Gastrocnemius medialis (tissue), 4 donors: ENCODE measurements around the gene RRBP1.

ENCODE experiments used
- POLR2A ChIP-seq, 2 donors: fragments of 450-650 bp; IDR thresholded peaks; one replicate each; pipeline ENCODE4 v1.6.1; 2017; ENCODE audit warnings: antibody characterized with exemption in 2 of 2, mild to moderate bottlenecking in 2 of 2, moderate library complexity in 2 of 2
- TF ChIP-seq, protein P1 (sequence below), 5 experiments: fragments of 450-650 bp in 3 of 5; fragments of 200-600 bp in 2 of 5; sonication (generic) in 2 of 5; IDR thresholded peaks in 4 of 5; conservative IDR thresholded peaks in 1 of 5; 1 replicate in 4 of 5; 2 replicates in 1 of 5; pipeline ENCODE4 v1.5.1; 2016 to 2019; ENCODE audit warnings: antibody characterized with exemption in 5 of 5, mild to moderate bottlenecking in 3 of 5, moderate library complexity in 3 of 5

DNA sequence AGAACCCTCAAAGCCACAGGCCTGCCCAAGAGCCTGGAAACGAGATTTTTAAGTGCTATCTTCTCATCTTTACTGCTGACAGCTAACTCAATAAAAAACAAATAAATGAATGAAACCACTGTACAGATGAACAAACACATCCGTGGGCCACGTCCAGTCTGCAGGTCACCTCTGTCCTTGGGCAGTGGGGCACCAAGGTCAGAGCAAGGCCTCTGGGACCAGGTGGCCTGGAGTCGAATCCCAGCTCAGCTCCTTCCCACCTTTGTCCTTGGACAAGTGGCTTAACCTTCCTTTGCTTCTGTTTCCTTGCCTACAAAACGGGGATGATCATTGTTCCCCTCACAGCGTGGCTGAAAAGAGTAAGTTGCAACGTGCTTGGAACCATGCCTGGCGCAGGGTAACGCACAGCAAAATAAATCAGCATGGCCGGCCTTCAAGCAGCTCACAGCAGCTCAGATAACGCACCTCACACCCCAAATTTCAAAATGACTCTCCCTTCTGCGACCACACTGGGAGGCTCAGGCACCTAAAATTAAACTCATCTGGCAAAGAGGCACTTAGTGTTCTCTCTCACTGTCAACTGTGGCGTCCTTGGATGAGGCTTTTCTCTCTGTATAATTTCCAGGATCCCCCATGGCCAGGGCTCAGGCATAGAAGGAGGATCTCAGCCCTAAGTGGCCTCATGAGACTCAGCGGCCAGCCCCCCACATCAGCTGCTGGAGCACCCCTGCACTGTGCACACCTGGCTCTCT lies 35.7 kb downstream of the RRBP1 start:
- TF ChIP-seq, protein P1, sequence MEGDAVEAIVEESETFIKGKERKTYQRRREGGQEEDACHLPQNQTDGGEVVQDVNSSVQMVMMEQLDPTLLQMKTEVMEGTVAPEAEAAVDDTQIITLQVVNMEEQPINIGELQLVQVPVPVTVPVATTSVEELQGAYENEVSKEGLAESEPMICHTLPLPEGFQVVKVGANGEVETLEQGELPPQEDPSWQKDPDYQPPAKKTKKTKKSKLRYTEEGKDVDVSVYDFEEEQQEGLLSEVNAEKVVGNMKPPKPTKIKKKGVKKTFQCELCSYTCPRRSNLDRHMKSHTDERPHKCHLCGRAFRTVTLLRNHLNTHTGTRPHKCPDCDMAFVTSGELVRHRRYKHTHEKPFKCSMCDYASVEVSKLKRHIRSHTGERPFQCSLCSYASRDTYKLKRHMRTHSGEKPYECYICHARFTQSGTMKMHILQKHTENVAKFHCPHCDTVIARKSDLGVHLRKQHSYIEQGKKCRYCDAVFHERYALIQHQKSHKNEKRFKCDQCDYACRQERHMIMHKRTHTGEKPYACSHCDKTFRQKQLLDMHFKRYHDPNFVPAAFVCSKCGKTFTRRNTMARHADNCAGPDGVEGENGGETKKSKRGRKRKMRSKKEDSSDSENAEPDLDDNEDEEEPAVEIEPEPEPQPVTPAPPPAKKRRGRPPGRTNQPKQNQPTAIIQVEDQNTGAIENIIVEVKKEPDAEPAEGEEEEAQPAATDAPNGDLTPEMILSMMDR (IDR thresholded peaks at IDR 0.05 in 4 of 5, conservative IDR thresholded peaks at IDR 0.05 in 1 of 5), result no peak
- TF ChIP-seq POLR2A (IDR thresholded peaks at IDR 0.05), result no peak
